Subcutaneous adipose tissue (tissue), 4 donors: ENCODE data around the gene LSP1. TPM values are rescaled to one million over a fixed set of nuclear protein-coding genes. Genes with fewer than 3 reads are reported as not detected.

Experiments
- total RNA-seq, 4 donors: library from RNA; depleted of rRNA; stranded (reverse); fragments of >200 nt; gene quantifications; one replicate each; pipeline ENCODE4 v1.1.0, GENCODE V29; 2016
- TF ChIP-seq, protein P1 (sequence below): fragments of 450-650 bp; IDR thresholded peaks from one replicate; pipeline ENCODE4 v1.5.1; 2016; ENCODE audit warnings: low read depth, mild to moderate bottlenecking, control low read depth, antibody characterized with exemption, moderate library complexity

The LSP1 gene
- total RNA-seq, 4 donors from 2014 or later, result 15.8 to 196 (median 73.4) TPM

DNA sequence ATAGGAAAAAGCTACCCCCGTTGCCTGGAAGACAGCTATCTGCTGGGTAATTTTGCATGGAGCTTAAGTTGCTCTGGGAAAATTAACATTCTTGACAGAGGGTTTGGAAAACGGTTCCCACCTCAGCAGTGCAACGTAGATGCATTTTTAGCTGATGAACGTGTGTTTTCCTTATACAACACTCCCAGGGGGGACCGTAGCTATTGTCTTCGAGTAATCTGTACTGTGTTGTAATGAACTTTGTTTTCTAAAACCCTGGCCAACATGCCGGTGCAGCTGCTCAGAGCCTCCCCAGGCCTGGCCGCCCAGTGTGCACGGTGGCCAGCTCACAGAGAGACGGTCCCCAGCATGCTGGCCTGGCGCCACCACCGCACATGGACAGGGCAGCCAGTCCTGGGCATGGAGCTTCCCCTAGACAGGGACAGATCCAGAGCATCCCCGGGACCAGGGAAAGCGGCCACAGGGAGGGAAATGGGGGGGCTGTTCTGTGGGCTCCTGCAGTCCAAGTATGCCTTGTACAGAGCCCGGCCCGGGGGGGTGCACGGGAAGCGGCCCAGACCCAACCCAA, 68.8 kb downstream of the LSP1 start:
- TF ChIP-seq, protein P1, sequence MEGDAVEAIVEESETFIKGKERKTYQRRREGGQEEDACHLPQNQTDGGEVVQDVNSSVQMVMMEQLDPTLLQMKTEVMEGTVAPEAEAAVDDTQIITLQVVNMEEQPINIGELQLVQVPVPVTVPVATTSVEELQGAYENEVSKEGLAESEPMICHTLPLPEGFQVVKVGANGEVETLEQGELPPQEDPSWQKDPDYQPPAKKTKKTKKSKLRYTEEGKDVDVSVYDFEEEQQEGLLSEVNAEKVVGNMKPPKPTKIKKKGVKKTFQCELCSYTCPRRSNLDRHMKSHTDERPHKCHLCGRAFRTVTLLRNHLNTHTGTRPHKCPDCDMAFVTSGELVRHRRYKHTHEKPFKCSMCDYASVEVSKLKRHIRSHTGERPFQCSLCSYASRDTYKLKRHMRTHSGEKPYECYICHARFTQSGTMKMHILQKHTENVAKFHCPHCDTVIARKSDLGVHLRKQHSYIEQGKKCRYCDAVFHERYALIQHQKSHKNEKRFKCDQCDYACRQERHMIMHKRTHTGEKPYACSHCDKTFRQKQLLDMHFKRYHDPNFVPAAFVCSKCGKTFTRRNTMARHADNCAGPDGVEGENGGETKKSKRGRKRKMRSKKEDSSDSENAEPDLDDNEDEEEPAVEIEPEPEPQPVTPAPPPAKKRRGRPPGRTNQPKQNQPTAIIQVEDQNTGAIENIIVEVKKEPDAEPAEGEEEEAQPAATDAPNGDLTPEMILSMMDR, result no peak

DNA sequence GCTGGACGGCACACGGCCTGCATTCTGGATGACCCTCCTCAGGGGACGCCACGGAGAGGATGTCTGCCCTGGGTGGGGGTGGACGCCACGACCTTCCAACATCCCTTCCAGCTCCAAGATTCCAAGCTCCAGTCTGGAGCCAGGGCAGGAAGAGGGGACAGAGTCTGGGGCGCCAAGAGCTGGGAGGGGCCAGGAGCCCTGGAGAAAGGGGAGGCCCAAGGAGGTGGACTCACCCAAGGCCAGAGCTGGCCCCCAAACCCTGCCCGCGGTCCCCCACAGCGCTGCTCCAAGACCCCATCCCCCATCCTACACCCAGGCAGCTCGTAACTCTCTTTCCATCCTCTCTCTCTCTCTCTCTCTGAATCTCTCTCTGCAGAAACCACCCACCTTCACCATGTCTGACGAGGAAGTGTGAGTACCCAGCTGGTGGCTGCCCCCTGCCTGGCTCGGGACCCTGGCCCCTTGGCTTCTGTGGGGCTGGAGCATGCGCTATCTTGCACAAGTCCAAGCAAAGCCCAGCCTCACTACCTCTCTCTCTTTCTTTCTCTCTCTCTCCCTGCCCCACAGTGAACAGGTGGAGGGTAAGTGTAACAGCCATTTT, 69.7 kb downstream of the LSP1 start:
- TF ChIP-seq, protein P1, result no peak

DNA sequence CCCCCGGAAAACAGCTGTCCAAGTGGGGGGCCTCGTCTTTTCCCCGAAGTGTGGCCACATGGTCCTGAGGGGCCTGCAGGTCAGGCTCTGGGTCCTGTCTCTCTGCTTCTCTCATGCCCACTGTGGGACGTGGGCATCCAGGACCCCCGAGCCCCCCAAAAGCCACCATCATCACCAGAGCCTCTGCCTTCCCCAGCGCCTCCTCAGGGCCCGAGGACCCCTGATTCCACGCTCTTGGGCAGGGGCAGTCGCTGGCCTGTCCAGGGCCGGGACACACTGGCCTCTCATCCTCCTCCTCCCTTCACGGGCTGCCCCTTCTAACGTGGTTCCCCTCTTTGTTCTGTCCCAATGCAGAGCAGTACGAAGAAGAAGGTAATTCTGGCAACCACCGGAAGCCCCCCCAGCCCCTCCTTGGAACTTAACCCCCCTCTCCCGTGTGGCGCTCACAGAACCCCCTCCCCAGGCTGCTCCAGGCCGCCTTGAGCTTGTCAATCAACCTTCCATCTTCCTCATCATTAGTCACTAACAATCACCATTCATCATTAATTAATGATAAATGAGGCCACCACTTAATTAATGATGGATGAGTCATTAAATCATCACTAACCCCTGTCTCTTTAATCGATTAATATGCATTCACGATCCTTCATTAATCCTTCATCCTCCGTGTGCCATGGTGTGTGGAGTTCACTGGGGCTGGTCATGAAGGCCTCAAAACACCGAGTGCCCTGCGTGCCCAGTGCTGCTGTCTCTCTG, 70.5 kb downstream of the LSP1 start:
- TF ChIP-seq, protein P1, result no peak

DNA sequence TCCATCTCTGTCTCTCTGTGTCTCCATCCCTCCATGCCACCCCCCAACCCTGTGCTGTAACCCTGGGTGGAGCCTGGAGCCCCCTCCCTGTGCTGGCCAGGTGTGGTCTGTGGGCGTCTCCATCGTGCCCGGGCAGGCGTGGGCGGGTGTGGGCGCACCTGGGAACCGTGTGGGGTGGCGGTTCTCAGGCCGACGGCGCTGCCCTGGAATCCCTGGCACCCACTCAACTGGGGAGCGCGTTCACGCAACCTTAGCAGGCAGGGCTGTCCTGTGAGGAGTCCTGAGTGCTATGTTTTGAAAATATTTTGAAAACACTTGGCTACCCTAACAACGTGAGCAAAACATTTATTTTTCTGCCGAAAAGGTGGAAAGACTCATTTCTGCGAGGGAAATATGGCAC, 71.3 kb downstream of the LSP1 start:
- TF ChIP-seq, protein P1, result no peak

DNA sequence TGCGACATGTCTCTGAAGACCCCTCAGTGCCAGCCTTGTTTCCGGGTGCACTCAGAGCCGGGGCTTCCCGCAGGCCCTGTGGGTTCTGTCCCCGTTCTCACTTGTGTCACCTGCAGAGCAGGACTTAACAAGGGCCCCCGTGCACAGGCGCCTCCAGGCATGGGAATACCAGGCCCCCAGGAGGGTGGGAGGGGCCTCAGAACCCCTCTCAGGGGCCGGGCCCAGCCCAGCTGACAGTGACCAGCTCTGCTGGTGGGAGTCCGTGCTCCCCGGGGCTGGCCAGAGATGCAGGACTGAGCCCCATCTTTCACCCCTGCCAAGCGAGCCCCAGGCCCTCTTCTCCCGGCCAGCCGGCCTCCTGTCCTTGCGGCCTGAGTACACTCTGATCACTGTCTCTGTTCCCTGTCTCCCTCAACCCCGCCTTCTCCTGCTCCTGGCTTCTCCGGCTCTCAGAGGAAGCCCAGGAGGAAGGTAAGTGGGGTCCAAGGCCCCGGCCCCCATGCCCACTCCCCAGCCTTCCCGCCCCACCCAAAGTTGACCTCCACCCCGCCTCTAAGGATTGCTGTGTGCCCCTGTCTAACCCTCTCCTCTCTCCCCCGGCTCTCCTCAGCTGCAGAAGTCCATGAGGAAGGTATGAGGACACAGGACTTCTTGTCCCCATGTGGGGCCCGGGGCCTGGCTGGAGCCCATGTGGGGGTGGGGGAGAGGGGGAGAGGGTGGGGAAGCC, 71.9 kb downstream of the LSP1 start:
- TF ChIP-seq, protein P1, result no peak

DNA sequence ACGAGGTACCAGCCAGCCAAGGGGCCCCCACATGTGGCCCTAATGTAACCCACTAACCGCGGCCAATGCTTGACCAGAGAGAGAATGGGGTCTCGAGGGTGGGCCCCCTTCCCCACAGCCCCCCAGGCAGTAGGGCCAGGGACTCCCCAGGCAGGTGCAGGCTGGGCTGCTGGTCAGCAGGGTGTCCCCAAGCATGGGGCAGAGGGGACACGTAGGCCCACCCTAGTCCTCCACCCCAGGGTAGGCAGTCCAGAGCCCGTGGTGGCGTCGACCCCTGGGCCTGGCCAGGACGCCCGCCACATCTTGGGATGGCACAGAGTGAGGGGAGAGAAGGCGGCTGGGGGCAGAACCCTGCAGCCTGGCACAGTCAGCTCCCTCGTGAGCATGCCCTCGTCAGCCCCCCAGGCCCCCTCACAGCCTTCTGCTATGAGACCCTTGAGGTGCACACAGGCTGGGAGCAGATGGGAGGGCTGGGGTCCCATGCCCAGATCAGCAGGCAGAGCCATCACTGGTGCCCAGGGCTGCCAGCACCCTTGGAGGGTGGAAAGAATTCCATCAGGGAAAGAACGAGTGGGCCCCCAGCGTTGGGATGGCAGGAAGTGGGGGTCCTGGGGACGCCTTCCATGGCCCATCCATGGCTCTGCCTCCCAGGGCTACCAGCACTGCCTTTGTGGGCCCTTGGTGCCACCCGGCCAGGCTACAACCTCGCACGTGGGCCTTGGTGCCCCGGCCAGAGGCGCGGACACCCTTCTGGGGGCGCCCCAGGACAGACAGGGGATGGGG, 72.7 kb downstream of the LSP1 start:
- TF ChIP-seq, protein P1, result no peak
